ENCODE data around the gene TNRC18. TPM values are rescaled to one million over a fixed set of nuclear protein-coding genes. Genes with fewer than 3 reads are reported as not detected.

The TNRC18 gene
- total and polyA plus RNA-seq, 9 of the 15 experiments (the other 6 are each of a cell fraction or from before 2014, with no cell fraction given), result 0.03 to 43.2 (median 18.0) TPM

DNA sequence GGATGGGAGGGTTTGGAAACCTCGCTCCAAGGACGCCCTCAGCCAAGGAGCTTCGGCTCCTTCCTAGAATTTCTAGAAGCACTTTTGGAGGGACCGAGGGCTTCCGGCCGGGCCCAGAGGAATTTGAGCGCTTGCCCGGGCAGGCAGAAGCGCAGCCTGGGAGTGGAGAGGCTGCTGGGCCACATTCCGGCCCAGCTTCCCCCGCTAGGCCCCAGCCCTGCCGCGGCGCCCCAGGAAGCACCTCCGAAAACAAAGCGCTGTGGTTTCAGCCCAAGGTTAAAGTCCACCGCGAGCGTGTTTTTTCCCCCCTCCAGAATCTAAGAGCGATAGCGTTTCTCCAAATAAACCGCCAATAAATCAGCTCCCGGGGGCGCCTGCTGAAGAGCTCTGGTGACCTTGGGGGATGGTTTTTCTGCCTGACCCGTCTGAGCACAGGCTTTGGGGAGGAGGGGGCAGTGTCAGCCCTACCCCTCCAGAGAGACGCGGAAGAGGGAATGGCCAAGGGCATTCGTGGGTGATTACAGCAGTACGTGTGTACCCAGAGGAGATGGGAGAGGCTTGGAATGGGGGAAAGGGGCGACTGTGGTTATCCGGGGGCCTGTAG lies 5.7 kb upstream of the TNRC18 start (continued):
- TF ChIP-seq SRSF3 (IDR thresholded peaks at IDR 0.05; ENCODE audit: insufficient read depth, low read length) (peak; percentile 72; the same call in 1 of the 2 replicates), MLLT1 (IDR thresholded peaks at IDR 0.05) (0 out of 4 replicates have a peak, but pooled peaks of 1 of the 2 experiments have one; percentile 62), POLR2A (conservative IDR thresholded peaks at IDR 0.05) (no peak), PRMT5 (CRISPR knock-in tag; IDR thresholded peaks at IDR 0.05) (no peak), BRD9 (IDR thresholded peaks at IDR 0.05; ENCODE audit: low read depth, partially characterized antibody) (no peak), ZNF239 (CRISPR knock-in tag; IDR thresholded peaks at IDR 0.05) (0 out of 2 replicates have a peak, but pooled peaks have one; percentile 6), THRB (CRISPR knock-in tag; conservative IDR thresholded peaks at IDR 0.05) (peak; percentile 86), E2F3 (CRISPR knock-in tag; IDR thresholded peaks at IDR 0.05) (peak; percentile 40; the same call in 1 of the 2 replicates), RBM15 (IDR thresholded peaks at IDR 0.05; ENCODE audit: insufficient read depth, low read length) (no peak), KLF13 (tag; IDR thresholded peaks at IDR 0.05; ENCODE audit: borderline replicate concordance, low read depth) (no peak), TFAM (CRISPR knock-in tag; conservative IDR thresholded peaks at IDR 0.05) (no peak), CCAR2 (IDR thresholded peaks at IDR 0.05; ENCODE audit: low read depth, low read length) (no peak), EP300 (IDR thresholded peaks at IDR 0.05; ENCODE audit: low read length) (peak; percentile 19; the same call in 1 of the 2 replicates), ID3 (CRISPR knock-in tag; IDR thresholded peaks at IDR 0.05) (no peak), ID3 (tag; IDR thresholded peaks at IDR 0.05) (peak; percentile 12; the same call in 1 of the 2 replicates), KAT8 (IDR thresholded peaks at IDR 0.05; ENCODE audit: low read depth) (no peak), EWSR1 (IDR thresholded peaks at IDR 0.05; ENCODE audit: borderline replicate concordance, low read depth, partially characterized antibody) (no peak), KDM5B (IDR thresholded peaks at IDR 0.05; ENCODE audit: insufficient replicate concordance, low read depth, low read length) (peak; percentile 68), NCOA6 (IDR thresholded peaks at IDR 0.05) (no peak), ZNF143 (CRISPR knock-in tag; IDR thresholded peaks at IDR 0.05) (no peak), NR2C2 (CRISPR knock-in tag; IDR thresholded peaks at IDR 0.05) (no peak), NR2C2 (tag; IDR thresholded peaks at IDR 0.05) (peak; percentile 86), BRD4 (IDR thresholded peaks at IDR 0.05) (0 out of 2 replicates have a peak, but pooled peaks have one; percentile 30), TFE3 (CRISPR knock-in tag; IDR thresholded peaks at IDR 0.05) (no peak), TGIF2 (CRISPR knock-in tag; IDR thresholded peaks at IDR 0.05) (no peak), POU5F1 (IDR thresholded peaks at IDR 0.05; ENCODE audit: borderline replicate concordance, low read depth, low read length, partially characterized antibody) (no peak)
